Measurements from ENCODE around the gene CCDC28A.

CCDC28A gene

DNA sequence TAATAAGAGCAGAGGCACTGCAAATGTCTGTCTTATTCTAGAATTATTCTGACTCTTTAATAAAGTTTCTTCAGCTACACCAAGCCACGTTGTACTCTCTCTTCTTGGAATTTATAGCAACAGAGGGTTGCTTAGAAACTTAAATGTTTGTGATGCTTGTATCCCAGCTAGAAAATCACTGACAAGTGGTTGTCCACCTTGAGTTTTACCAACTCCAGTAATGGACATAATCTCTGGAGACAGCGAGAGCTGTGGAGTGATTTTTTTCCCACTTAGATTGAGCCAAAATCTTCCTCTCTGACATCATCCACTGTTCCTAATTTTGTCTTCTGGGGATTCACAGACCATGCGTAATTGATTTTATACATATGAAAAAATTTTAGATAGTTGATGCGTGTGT lies 30.3 kb downstream of the CCDC28A start:
- DNase-seq (ENCODE audit: low spot score), result no peak
- H3K4me1 Mint-ChIP-seq (ENCODE audit: low read depth), result no peaks in the 10 kb centered on the region
- no peak overlapping the region for H3K4me3 Mint-ChIP-seq
- no peaks in the 10 kb centered on the region for H3K36me3 Mint-ChIP-seq (ENCODE audit: low read depth)
- H3K9me3 Mint-ChIP-seq, result no peaks in the 10 kb centered on the region
- no peak overlapping the region for H3K27ac Mint-ChIP-seq
- peaks cover 9% of the 10 kb centered on the region for H3K27me3 Mint-ChIP-seq (ENCODE audit: low read depth)

DNA sequence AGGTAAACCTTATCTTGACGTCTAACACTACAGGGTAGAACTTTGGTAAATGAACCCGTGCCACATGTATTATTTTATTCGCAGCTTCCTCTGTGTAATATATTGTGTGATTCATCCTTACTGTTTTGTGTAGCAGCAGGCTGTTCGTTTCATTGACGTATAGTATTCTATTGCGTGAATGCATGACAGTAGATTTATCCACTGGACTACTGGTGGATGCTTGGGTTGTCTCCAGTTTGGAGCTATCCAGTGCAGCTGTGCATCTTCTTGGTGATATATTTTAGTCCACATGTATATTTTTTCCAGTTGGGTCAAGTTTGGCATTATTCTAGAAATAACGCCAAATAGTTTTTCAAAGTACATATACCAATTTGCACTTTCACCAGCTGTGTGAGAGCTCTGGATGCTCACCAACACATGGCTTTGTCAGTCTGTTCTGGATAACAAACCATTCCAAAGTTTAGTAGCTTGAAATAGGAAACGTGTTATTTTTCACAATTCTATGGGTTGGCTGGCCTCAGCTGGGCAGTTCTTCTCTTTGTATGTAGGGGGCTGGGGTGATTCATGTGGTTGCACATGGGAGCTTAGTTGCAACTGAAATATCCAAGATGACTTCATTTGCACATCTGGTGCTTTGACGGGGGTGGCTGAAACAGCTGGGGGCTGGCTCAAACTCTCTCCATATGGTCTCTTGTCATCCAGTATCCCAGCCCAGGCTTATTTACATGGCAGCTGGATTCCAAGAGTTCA lies 31.6 kb downstream of the CCDC28A start:
- Mint-ChIP-seq H3K4me1 (ENCODE audit: low read depth) (no peaks in the 10 kb centered on the region), H3K27ac (no peak overlapping the region), H3K4me3 (no peak overlapping the region), H3K36me3 (ENCODE audit: low read depth) (no peaks in the 10 kb centered on the region), H3K27me3 (ENCODE audit: low read depth) (peaks cover 9% of the 10 kb centered on the region), H3K9me3 (no peaks in the 10 kb centered on the region)
- no peak for DNase-seq (ENCODE audit: low spot score)

DNA sequence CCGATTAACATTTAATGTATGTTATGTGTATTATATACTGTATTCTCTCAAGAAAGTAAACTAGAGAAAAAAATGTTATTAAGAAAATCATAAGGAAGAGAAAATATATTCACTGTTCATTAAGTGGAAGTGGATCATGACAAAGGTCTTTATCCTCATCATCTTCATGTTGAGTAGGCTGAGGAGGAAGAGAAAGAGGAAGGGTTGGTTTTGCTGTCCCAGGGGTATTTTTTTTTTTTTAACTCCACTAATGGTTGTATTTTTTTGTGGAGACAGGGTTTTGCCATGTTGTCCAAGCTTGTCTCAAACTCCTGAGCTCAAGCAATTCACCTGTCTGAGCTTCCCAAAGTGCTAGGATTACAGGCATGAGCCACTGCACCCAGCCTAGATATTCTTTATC lies 33.3 kb downstream of the CCDC28A start:
- Mint-ChIP-seq H3K4me1 (ENCODE audit: low read depth) (no peaks in the 10 kb centered on the region), H3K36me3 (ENCODE audit: low read depth) (no peaks in the 10 kb centered on the region), H3K27me3 (ENCODE audit: low read depth) (peaks cover 9% of the 10 kb centered on the region), H3K27ac (no peak overlapping the region), H3K4me3 (no peak overlapping the region), H3K9me3 (no peaks in the 10 kb centered on the region)
- DNase-seq (ENCODE audit: low spot score), result no peak

DNA sequence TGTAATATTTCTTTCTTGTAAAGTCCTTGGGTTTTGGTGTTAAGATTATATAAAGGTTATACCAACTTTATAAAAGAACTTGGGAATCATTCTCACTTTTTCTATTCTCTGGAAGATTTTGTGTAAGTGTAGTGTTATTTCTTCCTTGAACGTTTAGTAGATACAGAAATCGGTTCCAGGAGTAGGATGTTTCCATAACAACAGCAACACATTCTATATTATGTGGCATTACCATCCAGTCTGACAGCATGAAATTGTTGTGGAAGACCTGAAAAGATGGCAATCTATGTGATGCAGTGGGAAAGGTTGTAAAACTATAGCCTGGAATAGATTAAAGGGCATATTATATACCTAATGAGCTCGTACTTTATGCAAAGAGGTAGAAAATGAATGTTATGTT lies 36.1 kb downstream of the CCDC28A start:
- Mint-ChIP-seq H3K27ac (no peak overlapping the region), H3K9me3 (no peaks in the 10 kb centered on the region), H3K36me3 (ENCODE audit: low read depth) (no peaks in the 10 kb centered on the region), H3K27me3 (ENCODE audit: low read depth) (peaks cover 9% of the 10 kb centered on the region), H3K4me1 (ENCODE audit: low read depth) (no peaks in the 10 kb centered on the region), H3K4me3 (no peak overlapping the region)
- no peak for DNase-seq (ENCODE audit: low spot score)

DNA sequence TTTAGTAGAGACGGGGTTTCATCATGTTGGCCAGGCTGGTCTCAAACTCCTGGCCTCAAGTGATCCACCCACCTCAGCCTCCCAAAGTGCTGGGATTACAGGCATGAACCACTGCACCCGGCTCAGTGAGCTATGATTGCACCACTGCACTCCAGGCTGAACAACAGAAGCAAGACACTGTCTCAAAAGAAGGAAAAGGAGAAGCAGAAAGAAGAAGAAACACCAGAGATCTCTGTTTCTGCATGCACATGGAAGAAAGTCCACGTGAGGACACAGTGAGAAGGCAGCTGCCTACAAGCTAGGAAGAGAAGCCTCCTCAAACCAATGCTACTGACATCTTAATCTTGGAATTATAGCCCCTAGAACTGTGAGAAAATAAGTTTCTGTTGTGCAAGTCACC lies 38.3 kb downstream of the CCDC28A start:
- H3K9me3 Mint-ChIP-seq, result no peaks in the 10 kb centered on the region
- no peak overlapping the region for H3K4me3 Mint-ChIP-seq
- DNase-seq (ENCODE audit: low spot score), result no peak
- no peaks in the 10 kb centered on the region for H3K36me3 Mint-ChIP-seq (ENCODE audit: low read depth)
- H3K27ac Mint-ChIP-seq, result no peak overlapping the region
- peaks cover 9% of the 10 kb centered on the region for H3K27me3 Mint-ChIP-seq (ENCODE audit: low read depth)
- peaks cover 5% of the 10 kb centered on the region for H3K4me1 Mint-ChIP-seq (ENCODE audit: low read depth)

DNA sequence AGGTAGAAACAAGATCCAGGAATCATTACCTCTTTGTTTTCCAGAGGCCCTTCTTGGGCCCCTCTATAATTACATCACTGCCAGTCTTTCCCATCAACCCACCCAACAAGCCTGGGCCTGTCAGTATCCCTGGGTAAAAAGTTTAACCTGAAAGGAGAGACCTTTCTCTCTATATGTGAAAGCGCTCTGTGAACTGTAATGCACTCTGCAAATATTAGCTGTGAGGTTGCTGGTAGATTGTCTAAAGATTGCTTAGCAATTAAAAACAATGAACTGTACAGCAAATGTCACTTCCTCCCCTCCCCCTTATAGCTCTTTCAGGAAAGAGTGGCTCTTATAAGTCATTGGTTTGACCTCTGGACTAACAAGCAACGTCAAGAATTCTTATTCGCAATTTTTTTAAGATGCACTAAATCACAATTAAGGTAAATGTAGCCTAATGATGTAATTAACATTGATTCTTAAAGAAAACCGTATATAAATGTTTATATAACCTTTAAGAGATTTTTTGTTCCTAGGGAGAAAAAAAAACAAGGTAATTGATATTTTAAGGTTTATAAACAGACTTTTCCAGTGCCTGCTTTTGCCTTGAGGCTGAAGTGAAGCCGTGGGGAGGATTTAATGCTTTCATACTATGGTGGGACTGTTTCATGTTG lies 40.7 kb downstream of the CCDC28A start:
- Mint-ChIP-seq H3K27ac (no peak overlapping the region), H3K36me3 (ENCODE audit: low read depth) (no peaks in the 10 kb centered on the region), H3K9me3 (no peaks in the 10 kb centered on the region), H3K4me1 (ENCODE audit: low read depth) (peaks cover 23% of the 10 kb centered on the region), H3K27me3 (ENCODE audit: low read depth) (peaks cover 3% of the 10 kb centered on the region), H3K4me3 (no peak overlapping the region)
- no peak for DNase-seq (ENCODE audit: low spot score)

DNA sequence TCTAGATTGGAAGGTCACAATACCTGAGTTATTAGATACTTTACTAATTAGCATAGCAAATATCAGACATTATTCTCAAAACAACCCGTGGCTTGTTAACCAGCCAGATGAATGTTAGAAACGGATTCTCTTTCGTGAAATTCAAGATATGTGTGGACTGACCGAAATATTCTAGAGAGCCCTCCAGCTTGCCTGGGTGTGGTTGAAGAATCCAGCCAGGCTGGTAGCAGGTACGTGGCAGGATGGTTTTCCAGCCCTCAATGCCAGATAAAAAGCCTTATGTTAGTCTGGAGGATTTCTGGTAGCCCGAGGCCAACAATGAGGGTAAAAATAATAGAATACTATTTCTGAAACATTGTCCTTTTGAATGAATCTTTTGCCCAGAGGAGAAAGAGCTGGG lies 41.7 kb downstream of the CCDC28A start:
- Mint-ChIP-seq H3K4me3 (no peak overlapping the region), H3K36me3 (ENCODE audit: low read depth) (no peaks in the 10 kb centered on the region), H3K27ac (no peak overlapping the region), H3K9me3 (no peaks in the 10 kb centered on the region), H3K4me1 (ENCODE audit: low read depth) (peaks cover 28% of the 10 kb centered on the region), H3K27me3 (ENCODE audit: low read depth) (peaks cover 3% of the 10 kb centered on the region)
- no peak for DNase-seq (ENCODE audit: low spot score)

DNA sequence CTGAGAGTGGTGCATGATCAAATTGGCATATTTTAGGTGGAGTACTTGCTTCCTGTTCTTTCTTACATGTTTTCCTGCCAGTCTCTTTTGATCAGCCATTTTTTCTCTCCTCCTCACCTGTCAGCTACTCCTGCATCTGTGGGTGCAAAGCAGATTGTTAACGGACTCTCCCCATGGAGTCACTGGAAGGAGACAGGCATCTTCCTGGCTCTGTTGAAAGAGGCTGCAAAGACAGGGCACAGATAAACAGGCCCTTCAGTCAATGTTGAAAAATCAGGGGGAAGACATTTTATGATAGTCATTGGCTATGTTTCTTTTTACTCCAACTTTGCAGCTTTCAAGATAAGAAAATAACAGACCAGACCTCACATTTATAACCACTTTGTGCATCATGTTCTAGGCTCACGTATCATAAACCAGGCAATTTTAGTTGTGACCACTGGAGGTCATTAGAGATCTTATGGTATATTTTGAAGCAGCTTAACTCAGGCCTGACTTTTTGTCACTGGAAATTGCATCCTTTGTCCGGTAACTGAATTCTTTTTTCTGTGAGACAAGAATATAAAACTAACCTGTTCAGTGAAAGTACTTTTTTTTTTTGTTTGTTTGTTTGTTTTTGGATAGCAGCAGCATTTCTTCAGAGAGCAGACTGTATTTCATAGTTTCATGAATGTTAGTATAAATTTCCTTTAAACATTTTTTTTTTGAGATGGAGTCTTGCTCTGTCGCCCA lies 42.4 kb downstream of the CCDC28A start:
- Mint-ChIP-seq H3K27me3 (ENCODE audit: low read depth) (peaks cover 3% of the 10 kb centered on the region), H3K4me3 (no peak overlapping the region), H3K27ac (no peak overlapping the region), H3K9me3 (no peaks in the 10 kb centered on the region), H3K4me1 (ENCODE audit: low read depth) (peaks cover 28% of the 10 kb centered on the region), H3K36me3 (ENCODE audit: low read depth) (no peaks in the 10 kb centered on the region)
- DNase-seq (ENCODE audit: low spot score), result no peak

DNA sequence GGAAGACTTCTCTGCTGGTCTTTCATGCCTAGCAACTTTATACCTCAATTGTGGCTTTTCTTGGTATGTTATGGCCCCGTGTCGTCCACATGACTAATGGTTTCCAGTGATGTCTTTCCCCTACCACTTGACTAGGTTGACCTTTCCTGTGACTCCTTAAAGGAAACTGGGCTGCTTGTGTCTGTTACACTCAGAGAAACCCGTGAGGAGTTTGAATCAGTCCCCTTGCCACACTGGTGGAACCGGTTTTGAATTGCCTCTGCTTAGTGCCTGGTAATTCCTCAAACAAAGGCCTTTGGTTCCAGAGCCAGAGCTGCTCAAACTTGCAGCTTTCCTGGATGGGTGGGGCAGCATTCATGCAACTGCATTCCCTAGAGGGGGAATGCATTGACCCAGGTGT lies 44.2 kb downstream of the CCDC28A start:
- H3K4me1 Mint-ChIP-seq (ENCODE audit: low read depth), result peaks cover 28% of the 10 kb centered on the region
- H3K27ac Mint-ChIP-seq, result no peak overlapping the region
- H3K4me3 Mint-ChIP-seq, result peak overlapping the region; percentile 9
- no peaks in the 10 kb centered on the region for H3K36me3 Mint-ChIP-seq (ENCODE audit: low read depth)
- H3K9me3 Mint-ChIP-seq, result no peaks in the 10 kb centered on the region
- H3K27me3 Mint-ChIP-seq (ENCODE audit: low read depth), result peaks cover 3% of the 10 kb centered on the region
- peak; percentile 67 for DNase-seq (ENCODE audit: low spot score)

DNA sequence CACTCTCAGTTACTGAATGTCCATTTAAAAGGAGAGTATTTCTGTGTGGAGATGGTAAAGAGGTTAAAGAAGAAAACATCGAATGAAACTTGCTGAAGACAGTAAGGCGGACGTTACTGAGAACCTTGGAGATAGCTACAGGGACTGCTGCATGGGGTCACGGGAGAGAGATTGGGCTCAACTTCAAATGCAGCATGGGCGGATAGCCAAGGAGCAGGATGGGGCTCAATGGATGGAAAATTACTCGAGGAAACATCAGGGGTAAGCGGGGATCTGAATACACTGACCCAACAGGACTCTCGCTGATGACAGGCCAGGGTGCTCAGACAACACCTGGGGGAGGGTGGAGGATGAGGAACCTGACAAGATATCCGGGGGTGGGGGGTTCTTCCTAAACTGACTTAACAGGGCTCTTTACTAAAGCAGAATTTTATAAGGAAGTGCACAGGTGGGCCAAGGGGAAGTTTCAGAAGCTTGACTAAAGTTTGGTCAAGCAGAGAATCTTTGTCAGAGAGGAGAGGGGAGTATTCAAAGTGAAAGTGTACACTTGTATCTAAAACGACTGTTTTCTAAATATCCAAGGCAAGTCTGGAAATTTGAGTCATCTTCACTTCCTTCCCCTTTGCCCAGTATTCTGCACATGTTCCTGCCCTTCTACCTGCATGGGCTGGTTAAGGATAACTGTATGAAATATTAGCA lies 45.1 kb downstream of the CCDC28A start:
- peak overlapping the region; percentile 9 for H3K4me3 Mint-ChIP-seq
- H3K27ac Mint-ChIP-seq, result peak overlapping the region; percentile 14
- H3K9me3 Mint-ChIP-seq, result no peaks in the 10 kb centered on the region
- H3K4me1 Mint-ChIP-seq (ENCODE audit: low read depth), result peaks cover 28% of the 10 kb centered on the region
- peak; percentile 16 for DNase-seq (ENCODE audit: low spot score)
- peaks cover 3% of the 10 kb centered on the region for H3K27me3 Mint-ChIP-seq (ENCODE audit: low read depth)
- no peaks in the 10 kb centered on the region for H3K36me3 Mint-ChIP-seq (ENCODE audit: low read depth)

DNA sequence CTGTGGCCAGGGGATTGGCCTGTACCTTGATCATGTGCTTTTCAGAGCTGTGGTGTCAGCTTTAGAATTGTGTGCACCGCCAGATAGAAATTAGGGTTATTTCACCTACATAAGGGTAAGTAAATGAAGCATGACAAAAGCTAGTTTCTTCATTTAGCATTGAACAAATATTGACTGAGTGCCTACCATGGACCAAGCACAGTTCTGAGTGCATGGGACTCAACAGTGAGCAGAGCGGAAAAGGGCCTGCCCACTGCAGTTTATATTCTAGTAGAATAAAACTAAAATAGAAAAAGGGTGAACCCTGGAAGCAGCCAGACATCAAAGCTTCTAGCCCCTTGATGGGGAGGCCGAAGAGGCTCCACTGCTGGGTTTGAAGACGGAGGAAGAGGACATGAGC lies 48.0 kb downstream of the CCDC28A start:
- Mint-ChIP-seq H3K4me3 (no peak overlapping the region), H3K27me3 (ENCODE audit: low read depth) (no peaks in the 10 kb centered on the region), H3K9me3 (no peaks in the 10 kb centered on the region), H3K4me1 (ENCODE audit: low read depth) (peaks cover 29% of the 10 kb centered on the region), H3K27ac (no peak overlapping the region), H3K36me3 (ENCODE audit: low read depth) (no peaks in the 10 kb centered on the region)
- no peak for DNase-seq (ENCODE audit: low spot score)

DNA sequence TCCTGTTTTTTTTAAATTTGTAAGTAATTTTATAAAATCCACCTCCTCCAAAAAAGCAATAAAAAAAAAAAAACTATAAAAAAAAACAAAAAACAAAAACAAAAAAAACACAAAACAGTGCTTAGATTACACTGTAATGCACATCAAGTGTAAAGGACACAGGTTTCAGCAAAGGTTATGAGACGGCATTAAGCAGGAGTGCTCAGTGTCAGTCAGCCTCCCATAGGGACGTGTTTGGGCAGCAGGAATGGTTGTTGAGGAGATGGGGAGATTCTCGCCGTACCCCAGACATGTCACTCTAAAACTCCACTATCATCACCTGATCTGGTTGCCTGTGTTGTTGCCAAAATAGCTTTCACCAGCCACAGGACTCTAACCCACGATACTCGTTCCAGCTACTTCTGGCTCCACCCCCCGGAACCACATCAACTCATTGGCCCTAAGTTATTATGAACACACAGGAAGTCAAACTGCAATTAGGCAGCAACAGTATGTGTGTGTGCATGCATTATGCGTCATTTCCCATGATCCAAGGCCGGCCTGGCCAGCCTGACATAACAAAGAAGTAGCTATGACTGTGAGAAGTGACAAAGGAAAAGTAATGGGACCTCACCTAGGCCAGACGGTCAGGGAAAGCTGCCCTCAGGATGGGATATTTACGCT lies 51.0 kb downstream of the CCDC28A start:
- Mint-ChIP-seq H3K27ac (peak overlapping the region; percentile 52), H3K4me1 (ENCODE audit: low read depth) (peaks cover 9% of the 10 kb centered on the region), H3K36me3 (ENCODE audit: low read depth) (no peaks in the 10 kb centered on the region), H3K4me3 (no peak overlapping the region), H3K27me3 (ENCODE audit: low read depth) (no peaks in the 10 kb centered on the region), H3K9me3 (no peaks in the 10 kb centered on the region)
- peak; percentile 20 for DNase-seq (ENCODE audit: low spot score)

DNA sequence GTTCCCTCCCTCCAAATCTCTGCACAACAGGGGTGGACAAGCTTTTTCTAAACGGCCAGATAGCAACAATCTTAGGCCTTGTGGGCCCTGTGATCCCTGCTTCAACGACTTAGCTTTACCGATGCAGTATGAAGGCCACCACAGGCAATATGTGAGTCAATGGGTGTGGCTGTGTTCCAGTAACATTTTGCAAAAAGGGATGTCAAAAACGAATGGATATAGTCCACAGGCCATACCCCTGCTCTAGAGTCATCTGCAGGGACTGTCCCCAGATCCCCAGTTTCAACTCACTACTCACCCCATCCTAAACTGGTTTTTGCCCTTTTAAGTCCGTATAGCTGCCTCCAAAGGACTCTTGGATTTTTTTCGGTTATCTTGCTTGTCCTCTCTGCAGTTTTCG lies 56.7 kb downstream of the CCDC28A start:
- H3K9me3 Mint-ChIP-seq, result no peaks in the 10 kb centered on the region
- H3K27ac Mint-ChIP-seq, result no peak overlapping the region
- DNase-seq (ENCODE audit: low spot score), result no peak
- no peaks in the 10 kb centered on the region for H3K27me3 Mint-ChIP-seq (ENCODE audit: low read depth)
- no peak overlapping the region for H3K4me3 Mint-ChIP-seq
- H3K4me1 Mint-ChIP-seq (ENCODE audit: low read depth), result peaks cover 8% of the 10 kb centered on the region
- no peaks in the 10 kb centered on the region for H3K36me3 Mint-ChIP-seq (ENCODE audit: low read depth)
